Measurements from ENCODE around the gene IFITM5.

The IFITM5 gene

DNA sequence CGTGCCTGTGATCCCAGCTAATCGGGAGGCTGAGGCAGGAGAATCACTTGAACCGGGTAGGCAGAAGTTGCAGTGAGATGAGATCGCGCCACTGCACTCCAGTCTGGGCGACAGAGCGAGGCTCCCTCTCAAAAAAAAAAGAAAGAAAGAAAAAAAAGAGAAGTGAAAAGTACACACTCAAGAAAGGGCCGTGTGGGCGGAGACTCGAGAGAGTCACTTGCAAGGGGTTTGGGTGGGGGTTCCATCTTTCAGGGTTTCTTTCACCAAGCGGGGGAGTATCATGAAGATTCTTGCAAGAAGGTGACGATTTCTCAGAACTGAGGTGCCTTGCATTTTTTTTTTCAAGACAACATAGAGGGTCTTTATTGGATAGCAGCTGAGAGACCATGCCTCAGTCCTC is 4.0 kb upstream of the IFITM5 start:
- TF ChIP-seq CTCF (IDR thresholded peaks at IDR 0.05): no peak

GRCh38 chr11:299951-300735 is 817 bp upstream of the IFITM5 start:
- no peak for TF ChIP-seq CTCF (IDR thresholded peaks at IDR 0.05)

DNA sequence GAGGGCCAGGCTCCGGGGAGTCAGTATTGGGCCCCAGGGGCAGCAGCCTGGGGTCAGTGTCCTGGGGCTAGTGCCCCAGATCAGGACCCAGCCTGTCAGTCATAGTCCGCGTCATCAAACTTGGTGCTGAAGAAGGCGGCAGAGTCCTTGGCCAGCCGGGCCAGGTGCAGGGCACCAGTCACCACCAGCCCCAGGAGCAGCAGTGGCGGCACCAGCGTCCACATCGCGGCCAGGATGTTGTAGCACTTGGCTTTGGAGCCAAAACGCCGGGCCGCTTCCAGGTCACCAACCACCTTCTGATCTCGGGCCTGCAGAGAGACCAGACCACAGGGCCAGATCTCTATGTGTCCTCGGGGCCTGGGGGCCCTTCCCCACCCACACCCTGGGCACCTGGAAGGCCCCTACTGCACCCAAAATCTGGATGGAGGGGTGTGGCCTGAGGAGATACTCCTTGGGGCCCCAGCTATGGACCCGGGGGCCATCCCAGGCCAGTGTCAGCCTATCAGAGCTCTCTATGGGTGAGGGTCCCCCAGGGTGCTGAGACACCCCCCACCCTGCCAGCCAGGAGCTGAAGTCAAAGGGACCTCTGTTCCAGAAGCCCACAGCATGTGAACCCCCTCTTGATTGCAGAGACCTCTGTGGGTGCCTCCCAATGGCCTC is 790 bp downstream of the IFITM5 start:
- no peak for TF ChIP-seq CTCF (IDR thresholded peaks at IDR 0.05)

- TF ChIP-seq CTCF (IDR thresholded peaks at IDR 0.05): no peak
Observed at GRCh38 chr11:297586-298405, 1.5 kb downstream of the IFITM5 start.

DNA sequence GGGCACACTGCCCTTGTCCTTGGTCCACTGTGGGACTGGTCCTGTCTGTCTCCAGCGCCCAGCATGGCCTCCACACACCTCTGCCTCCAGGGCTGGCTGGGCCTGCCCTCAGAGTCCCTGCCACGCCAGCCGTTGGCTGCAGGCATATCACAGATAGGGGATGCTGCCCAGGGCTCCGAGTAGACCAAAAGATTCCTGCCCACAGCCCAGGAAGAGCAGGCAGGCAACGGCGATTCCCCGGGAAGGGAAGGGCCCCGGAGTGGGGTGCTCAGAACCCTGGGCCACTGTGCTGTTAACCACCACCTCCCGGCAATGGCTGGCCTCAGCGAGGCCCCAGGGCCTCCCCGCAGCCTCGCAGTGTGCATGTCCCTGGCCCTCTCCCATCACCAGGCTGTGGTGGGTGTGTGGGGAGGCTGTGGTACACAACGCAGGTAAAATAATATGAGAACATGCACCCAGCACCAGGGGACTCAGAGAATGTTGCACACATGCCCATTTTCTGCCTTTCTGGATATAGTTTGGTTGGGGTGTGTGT is 2.2 kb downstream of the IFITM5 start:
- TF ChIP-seq CTCF (IDR thresholded peaks at IDR 0.05): no peak

DNA sequence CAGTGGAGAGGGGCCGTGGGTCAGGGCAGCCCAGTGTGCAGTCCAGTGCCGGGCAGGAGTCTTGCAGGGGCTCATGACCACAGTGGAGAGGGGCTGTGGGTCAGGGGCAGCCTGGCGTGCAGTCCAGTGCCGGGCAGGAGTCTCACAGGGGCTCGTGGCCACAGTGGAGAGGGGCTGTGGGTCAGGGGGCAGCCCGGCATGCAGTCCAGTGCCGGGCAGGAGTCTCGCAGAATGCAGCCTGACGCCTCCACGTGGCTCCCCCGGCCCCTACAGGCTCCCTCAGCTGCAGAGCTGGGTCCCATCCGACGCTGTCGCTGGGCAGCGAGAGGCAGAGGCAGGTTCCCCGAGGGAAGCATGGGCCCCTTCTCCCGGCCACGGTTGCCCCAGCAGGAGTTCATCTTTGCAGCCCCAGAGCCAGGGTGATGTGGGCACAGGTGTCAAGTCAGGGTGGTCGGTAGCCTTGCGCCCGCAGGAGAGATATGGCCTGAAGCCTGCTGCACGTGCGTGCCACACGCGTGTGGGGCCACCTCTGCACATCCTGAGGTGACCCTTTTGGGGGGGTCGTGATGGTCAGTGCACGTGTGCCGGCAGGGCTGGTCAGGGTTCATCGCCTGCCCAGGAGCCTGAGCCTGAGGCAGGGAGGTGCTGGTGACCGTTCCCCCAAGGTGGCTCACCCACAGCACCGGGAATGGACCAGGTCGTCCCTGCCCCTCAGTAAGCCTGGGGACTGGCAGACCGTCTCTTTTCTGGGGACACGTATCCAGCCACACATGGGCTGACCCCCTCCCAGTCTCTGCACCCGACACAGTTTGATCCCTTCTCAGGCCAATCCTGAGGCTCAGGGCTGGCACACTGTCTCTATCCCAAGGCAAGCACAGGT is 2.9 kb downstream of the IFITM5 start:
- TF ChIP-seq CTCF (IDR thresholded peaks at IDR 0.05): no peak

Measured in LNCAP (cell line).